Activated CD4-positive, alpha-beta memory T cell treated with anti-CD3 and anti-CD28 coated beads, Interleukin-2, amount 10 ng/mL, durations not matched to agents 7 days and 5 days (primary cell): ENCODE measurements around the gene TNKS1BP1. TPM values are rescaled to one million over a fixed set of nuclear protein-coding genes. Genes with fewer than 3 reads are reported as not detected.
A peak's percentile ranks its signal among the peaks of the same experiment; 100 is the strongest.

Source experiments
- CTCF ChIA-PET: fragments of 350-600 bp; sonication (Branson Sonifier 250); formaldehyde crosslinking; loops from one replicate; lab custom pipeline; 2021; ENCODE audit warnings: antibody characterized with exemption, inconsistent platforms; lab: Charles Lee
- POLR2A ChIA-PET: fragments of 350-600 bp; sonication (Branson Sonifier 250); formaldehyde crosslinking; loops from one replicate; lab custom pipeline; 2021; ENCODE audit warnings: antibody characterized with exemption; lab: Charles Lee
- DNase-seq: peaks from one replicate; pipeline ENCODE4 v3.0.0-alpha.2; 2020
- H3K27ac Mint-ChIP-seq: one replicate; pipeline ENCODE4 v1.8.0; 2021; ENCODE audit warnings: mild to moderate bottlenecking, mixed read lengths
- H3K27me3 Mint-ChIP-seq: one replicate; pipeline ENCODE4 v1.8.0; 2021; ENCODE audit warnings: mixed read lengths
- H3K36me3 Mint-ChIP-seq: one replicate; pipeline ENCODE4 v1.8.0; 2021; ENCODE audit warnings: low read depth, mixed read lengths
- H3K4me1 Mint-ChIP-seq: one replicate; pipeline ENCODE4 v1.8.0; 2021; ENCODE audit warnings: mixed read lengths
- H3K4me3 Mint-ChIP-seq: one replicate; pipeline ENCODE4 v1.8.0; 2021; ENCODE audit warnings: mild to moderate bottlenecking, mixed read lengths
- H3K9me3 Mint-ChIP-seq: one replicate; pipeline ENCODE4 v1.8.0; 2021; ENCODE audit warnings: mixed read lengths
- total RNA-seq, 2 experiments: library from RNA; stranded (reverse); gene quantifications; one replicate each; pipeline ENCODE4 v1.2.3, GENCODE V29; 2021

The TNKS1BP1 gene
- total RNA-seq, 2 experiments from 2014 or later, result 9.9 to 10.7 TPM

GRCh38 chr11:57349491-57350274 is 24.9 kb upstream of the TNKS1BP1 start:
- Mint-ChIP-seq H3K9me3 (peaks cover 5% of the 10 kb centered on the region), H3K27me3 (peaks cover 18% of the 10 kb centered on the region), H3K4me1 (peaks cover 2% of the 10 kb centered on the region), H3K27ac (no peak overlapping the region), H3K4me3 (no peak overlapping the region), H3K36me3 (no peaks in the 10 kb centered on the region)
- peak; percentile 62 for DNase-seq
- CTCF ChIA-PET, result interaction anchor here (0.7 to 1.5 kb wide), 8 partner anchors 18 to 285 kb away, joined by 3 to 5 read pairs (median 4); partner anchors contain the start of gene TNKS1BP1
- POLR2A ChIA-PET, result no interaction called here

- ChIA-PET CTCF (interaction anchor here (0.7 to 1.5 kb wide), 5 partner anchors 14 to 1221 kb away, joined by 3 to 5 read pairs (median 3); no protein-coding TSS in a partner anchor), POLR2A (interaction anchor here (0.9 kb wide), 1 partner anchor 15 kb away, joined by 3 read pairs; no protein-coding TSS in a partner anchor)
- no peaks in the 10 kb centered on the region for H3K36me3 Mint-ChIP-seq
- H3K9me3 Mint-ChIP-seq, result peaks cover 5% of the 10 kb centered on the region
- no peak overlapping the region for H3K4me3 Mint-ChIP-seq
- H3K4me1 Mint-ChIP-seq, result peaks cover 2% of the 10 kb centered on the region
- no peak for DNase-seq
- peaks cover 14% of the 10 kb centered on the region for H3K27me3 Mint-ChIP-seq
- H3K27ac Mint-ChIP-seq, result no peak overlapping the region
Observed at GRCh38 chr11:57348636-57349313, 24.0 kb upstream of the TNKS1BP1 start.

GRCh38 chr11:57348052-57348451 is 23.3 kb upstream of the TNKS1BP1 start:
- Mint-ChIP-seq H3K27me3 (peaks cover 10% of the 10 kb centered on the region), H3K4me3 (no peak overlapping the region), H3K27ac (no peak overlapping the region), H3K36me3 (no peaks in the 10 kb centered on the region), H3K9me3 (peaks cover 5% of the 10 kb centered on the region), H3K4me1 (peaks cover 2% of the 10 kb centered on the region)
- ChIA-PET CTCF (interaction anchor here (0.6 to 1.5 kb wide), 6 partner anchors 9 to 296 kb away, joined by 3 to 4 read pairs (median 4); partner anchors contain the start of gene P2RX3), POLR2A (interaction anchor here (0.9 kb wide), 1 partner anchor 15 kb away, joined by 3 read pairs; no protein-coding TSS in a partner anchor)
- DNase-seq, result no peak

GRCh38 chr11:57347336-57347735 is 22.6 kb upstream of the TNKS1BP1 start:
- DNase-seq, result no peak
- Mint-ChIP-seq H3K9me3 (peaks cover 5% of the 10 kb centered on the region), H3K4me3 (no peak overlapping the region), H3K36me3 (no peaks in the 10 kb centered on the region), H3K4me1 (peaks cover 2% of the 10 kb centered on the region), H3K27ac (no peak overlapping the region), H3K27me3 (peaks cover 10% of the 10 kb centered on the region)
- CTCF ChIA-PET, result interaction anchor here (0.6 to 2.1 kb wide), 6 partner anchors 8 to 297 kb away, joined by 3 to 26 read pairs (median 4); partner anchors contain the start of gene P2RX3
- POLR2A ChIA-PET, result no interaction called here

- no peak overlapping the region for H3K4me3 Mint-ChIP-seq
- peaks cover 5% of the 10 kb centered on the region for H3K27me3 Mint-ChIP-seq
- ChIA-PET CTCF (interaction anchor here (0.7 to 2.1 kb wide), 20 partner anchors 9 to 299 kb away, joined by 3 to 26 read pairs (median 6); partner anchors contain the start of genes SLC43A1, SLC43A3 and SSRP1), POLR2A (interaction anchor here (0.6 to 0.8 kb wide), 2 partner anchors 80 to 396 kb away, joined by 3 read pairs; partner anchors contain the start of gene SELENOH)
- H3K27ac Mint-ChIP-seq, result no peak overlapping the region
- peaks cover 2% of the 10 kb centered on the region for H3K4me1 Mint-ChIP-seq
- no peaks in the 10 kb centered on the region for H3K36me3 Mint-ChIP-seq
- no peaks in the 10 kb centered on the region for H3K9me3 Mint-ChIP-seq
- peak; percentile 67 for DNase-seq
Observed at GRCh38 chr11:57345555-57346211, 20.9 kb upstream of the TNKS1BP1 start.

GRCh38 chr11:57344826-57345225 is 20.1 kb upstream of the TNKS1BP1 start:
- Mint-ChIP-seq H3K27ac (no peak overlapping the region), H3K9me3 (no peaks in the 10 kb centered on the region), H3K36me3 (no peaks in the 10 kb centered on the region), H3K4me1 (no peaks in the 10 kb centered on the region), H3K27me3 (peaks cover 10% of the 10 kb centered on the region), H3K4me3 (no peak overlapping the region)
- no peak for DNase-seq
- ChIA-PET POLR2A (no interaction called here), CTCF (interaction anchor here (1.9 to 2.1 kb wide), 3 partner anchors 19 to 149 kb away, joined by 5 to 13 read pairs (median 11); no protein-coding TSS in a partner anchor)

GRCh38 chr11:57343825-57344224 is 19.1 kb upstream of the TNKS1BP1 start:
- peaks cover 17% of the 10 kb centered on the region for H3K27me3 Mint-ChIP-seq
- H3K4me3 Mint-ChIP-seq, result no peak overlapping the region
- ChIA-PET POLR2A (no interaction called here), CTCF (interaction anchor here (1.4 to 2.1 kb wide), 2 partner anchors 114 to 225 kb away, joined by 3 to 11 read pairs; no protein-coding TSS in a partner anchor)
- H3K4me1 Mint-ChIP-seq, result no peaks in the 10 kb centered on the region
- DNase-seq, result no peak
- no peak overlapping the region for H3K27ac Mint-ChIP-seq
- no peaks in the 10 kb centered on the region for H3K9me3 Mint-ChIP-seq
- H3K36me3 Mint-ChIP-seq, result no peaks in the 10 kb centered on the region

GRCh38 chr11:57342702-57343101 is 17.9 kb upstream of the TNKS1BP1 start:
- H3K4me3 Mint-ChIP-seq, result no peak overlapping the region
- no peak for DNase-seq
- POLR2A ChIA-PET, result no interaction called here
- H3K9me3 Mint-ChIP-seq, result no peaks in the 10 kb centered on the region
- no peaks in the 10 kb centered on the region for H3K4me1 Mint-ChIP-seq
- no peak overlapping the region for H3K27ac Mint-ChIP-seq
- CTCF ChIA-PET, result interaction anchor here (1.4 to 2.1 kb wide), 2 partner anchors 115 to 226 kb away, joined by 3 to 11 read pairs; no protein-coding TSS in a partner anchor
- H3K27me3 Mint-ChIP-seq, result peaks cover 15% of the 10 kb centered on the region
- H3K36me3 Mint-ChIP-seq, result no peaks in the 10 kb centered on the region

GRCh38 chr11:57341250-57341808 is 16.6 kb upstream of the TNKS1BP1 start:
- Mint-ChIP-seq H3K4me3 (no peak overlapping the region), H3K27ac (no peak overlapping the region), H3K36me3 (no peaks in the 10 kb centered on the region), H3K4me1 (peaks cover 5% of the 10 kb centered on the region), H3K27me3 (peaks cover 15% of the 10 kb centered on the region), H3K9me3 (no peaks in the 10 kb centered on the region)
- CTCF ChIA-PET, result no interaction called here
- POLR2A ChIA-PET, result no interaction called here
- no peak for DNase-seq

GRCh38 chr11:57340039-57340615 is 15.4 kb upstream of the TNKS1BP1 start:
- Mint-ChIP-seq H3K4me1 (peaks cover 11% of the 10 kb centered on the region), H3K27ac (no peak overlapping the region), H3K4me3 (no peak overlapping the region), H3K36me3 (no peaks in the 10 kb centered on the region), H3K27me3 (peaks cover 15% of the 10 kb centered on the region), H3K9me3 (no peaks in the 10 kb centered on the region)
- ChIA-PET CTCF (no interaction called here), POLR2A (interaction anchor here (1.3 kb wide), 1 partner anchor 15 kb away, joined by 5 read pairs; no protein-coding TSS in a partner anchor)
- DNase-seq, result no peak

- no peak for DNase-seq
- ChIA-PET POLR2A (interaction anchor here (1.3 to 6.4 kb wide), 2 partner anchors 14 to 15 kb away, joined by 5 to 127 read pairs; partner anchors contain the start of gene TNKS1BP1), CTCF (interaction anchor here (0.5 to 1.5 kb wide), 3 partner anchors 8 to 439 kb away, joined by 3 to 4 read pairs (median 4); no protein-coding TSS in a partner anchor)
- peaks cover 6% of the 10 kb centered on the region for H3K36me3 Mint-ChIP-seq
- no peaks in the 10 kb centered on the region for H3K9me3 Mint-ChIP-seq
- H3K27me3 Mint-ChIP-seq, result peaks cover 15% of the 10 kb centered on the region
- no peak overlapping the region for H3K27ac Mint-ChIP-seq
- H3K4me1 Mint-ChIP-seq, result peaks cover 19% of the 10 kb centered on the region
- no peak overlapping the region for H3K4me3 Mint-ChIP-seq
Observed at GRCh38 chr11:57339328-57339727, 14.6 kb upstream of the TNKS1BP1 start.
